ENCODE measurements around the gene MOAP1.
"Not testable (repeated sequence)": the region's sequence is repeated elsewhere in the genome, so short reads cannot be mapped to it uniquely, and the experiment has no call there.

MOAP1 gene

GRCh38 chr14:93165271-93166265, 19.1 kb downstream of the MOAP1 start:
- not testable (repeated sequence) for H3K4me1 ChIP-seq, H4K20me1 ChIP-seq, H3K9me3 ChIP-seq, H3K4me3 ChIP-seq, H3K36me3 ChIP-seq, H3K27me3 ChIP-seq, H3K9ac ChIP-seq, H3K27ac ChIP-seq
- peak overlapping the region; percentile 17; the same call in 1 of the 2 replicates for H3K4me2 ChIP-seq
- 0 out of 2 replicates have a peak, but pooled peaks have one; percentile 46 for TF ChIP-seq Cebpa-rat (IDR thresholded peaks at IDR 0.05)

GRCh38 chr14:93163564-93163963, 21.1 kb downstream of the MOAP1 start:
- H3K4me1 ChIP-seq: peaks cover 5% of the 10 kb centered on the region; the same call in 1 of the 2 replicates
- no peak overlapping the region for H3K9ac ChIP-seq
- no peak overlapping the region for H3K4me3 ChIP-seq
- H3K27me3 ChIP-seq: no peaks in the 10 kb centered on the region
- H3K27ac ChIP-seq: no peak overlapping the region
- H3K36me3 ChIP-seq: no peaks in the 10 kb centered on the region
- no peak overlapping the region for H3K4me2 ChIP-seq
- H3K9me3 ChIP-seq: no peaks in the 10 kb centered on the region
- H4K20me1 ChIP-seq: no peaks in the 10 kb centered on the region
- no peak for TF ChIP-seq Cebpa-rat (IDR thresholded peaks at IDR 0.05)

- H3K4me3 ChIP-seq: no peak overlapping the region
- H3K4me1 ChIP-seq: peaks cover 5% of the 10 kb centered on the region; the same call in 1 of the 2 replicates
- no peaks in the 10 kb centered on the region for H3K36me3 ChIP-seq
- H3K9me3 ChIP-seq: no peaks in the 10 kb centered on the region
- TF ChIP-seq Cebpa-rat (IDR thresholded peaks at IDR 0.05): no peak
- no peak overlapping the region for H3K4me2 ChIP-seq
- H3K27ac ChIP-seq: no peak overlapping the region
- no peaks in the 10 kb centered on the region for H4K20me1 ChIP-seq
- H3K9ac ChIP-seq: no peak overlapping the region
- H3K27me3 ChIP-seq: no peaks in the 10 kb centered on the region
These were observed 23.2 kb downstream of the MOAP1 start for GRCh38 chr14:93161411-93161940.

GRCh38 chr14:93160353-93160801, 24.3 kb downstream of the MOAP1 start:
- Histone ChIP-seq H3K27ac (no peak overlapping the region), H3K36me3 (no peaks in the 10 kb centered on the region), H4K20me1 (no peaks in the 10 kb centered on the region), H3K27me3 (no peaks in the 10 kb centered on the region), H3K9ac (no peak overlapping the region), H3K4me3 (no peak overlapping the region), H3K4me1 (peaks cover 2% of the 10 kb centered on the region; the same call in 1 of the 2 replicates), H3K9me3 (no peaks in the 10 kb centered on the region), H3K4me2 (no peak overlapping the region)
- no peak for TF ChIP-seq Cebpa-rat (IDR thresholded peaks at IDR 0.05)

GRCh38 chr14:93159625-93160352, 24.9 kb downstream of the MOAP1 start:
- not testable (repeated sequence) for H3K27me3 ChIP-seq, H3K4me2 ChIP-seq, H3K4me3 ChIP-seq, H3K9me3 ChIP-seq, H3K9ac ChIP-seq, H3K36me3 ChIP-seq, H3K4me1 ChIP-seq, H3K27ac ChIP-seq, H4K20me1 ChIP-seq

GRCh38 chr14:93158349-93158748, 26.3 kb downstream of the MOAP1 start:
- not testable (repeated sequence) for H3K27me3 ChIP-seq, H3K9me3 ChIP-seq, H4K20me1 ChIP-seq, H3K9ac ChIP-seq, H3K27ac ChIP-seq, H3K4me2 ChIP-seq, H3K36me3 ChIP-seq, H3K4me3 ChIP-seq, H3K4me1 ChIP-seq

GRCh38 chr14:93156693-93157369, 27.9 kb downstream of the MOAP1 start:
- no peak overlapping the region for H3K4me2 ChIP-seq
- H3K4me1 ChIP-seq: no peaks in the 10 kb centered on the region

GRCh38 chr14:93155667-93156066, 29.0 kb downstream of the MOAP1 start:
- Histone ChIP-seq H3K9ac (no peak overlapping the region), H3K4me2 (no peak overlapping the region), H4K20me1 (no peaks in the 10 kb centered on the region), H3K27me3 (no peaks in the 10 kb centered on the region), H3K27ac (no peak overlapping the region), H3K4me3 (no peak overlapping the region), H3K36me3 (no peaks in the 10 kb centered on the region), H3K4me1 (no peaks in the 10 kb centered on the region), H3K9me3 (no peaks in the 10 kb centered on the region)
- TF ChIP-seq Cebpa-rat (IDR thresholded peaks at IDR 0.05): no peak

More at GRCh38 chr14:93156693-93157369, 27.9 kb downstream of the MOAP1 start:
- no peaks in the 10 kb centered on the region for H4K20me1 ChIP-seq
- H3K9me3 ChIP-seq: no peaks in the 10 kb centered on the region
- H3K27ac ChIP-seq: no peak overlapping the region
- H3K9ac ChIP-seq: no peak overlapping the region
- no peak for TF ChIP-seq Cebpa-rat (IDR thresholded peaks at IDR 0.05)
- H3K36me3 ChIP-seq: no peaks in the 10 kb centered on the region
- no peaks in the 10 kb centered on the region for H3K27me3 ChIP-seq
- no peak overlapping the region for H3K4me3 ChIP-seq

GRCh38 chr14:93153121-93153520, 31.6 kb downstream of the MOAP1 start:
- Histone ChIP-seq H3K27me3 (no peaks in the 10 kb centered on the region), H3K4me1 (peaks cover 5% of the 10 kb centered on the region; the same call in 1 of the 2 replicates), H3K4me3 (no peak overlapping the region), H3K9me3 (no peaks in the 10 kb centered on the region), H3K36me3 (no peaks in the 10 kb centered on the region), H3K9ac (no peak overlapping the region), H3K4me2 (no peak overlapping the region), H4K20me1 (no peaks in the 10 kb centered on the region), H3K27ac (no peak overlapping the region)
- no peak for TF ChIP-seq Cebpa-rat (IDR thresholded peaks at IDR 0.05)
